Body of pancreas (tissue), 4 donors: ENCODE data around the gene ZNF586. TPM values are rescaled to one million over a fixed set of nuclear protein-coding genes. Genes with fewer than 3 reads are reported as not detected.

Source experiments
- ATAC-seq: fragments of 150-250 bp; one replicate; pipeline ENCODE4 v1.9.1; 2016
- DNase-seq, 4 donors: peaks; one replicate each; pipeline ENCODE4 v3.0.0-alpha.2; 2019
- H3K27ac ChIP-seq, 4 donors: fragments of 200-600 bp; sonication (generic); 1 replicate in 3 of 4; 2 replicates in 1 of 4; pipeline versions ENCODE4 v1.5.1 to v1.6.1; 2016 to 2019; ENCODE audit warnings: mild to moderate bottlenecking in 1 of 4, mixed read lengths in 1 of 4, moderate library complexity in 1 of 4
- H3K27me3 ChIP-seq, 2 donors: fragments of 200-600 bp; sonication (generic); one replicate each; pipeline ENCODE4 v1.6.0; 2016; ENCODE audit warnings: mild to moderate bottlenecking in 1 of 2
- H3K36me3 ChIP-seq, 2 donors: fragments of 200-600 bp; sonication (generic); replicated peaks in 1 of 2; 2 replicates each; pipeline ENCODE4 v1.5.1; 2016; ENCODE audit warnings: low read depth in 2 of 2; ENCODE audit not compliant: insufficient read depth in 1 of 2
- H3K4me1 ChIP-seq: fragments of 200-600 bp; sonication (generic); one replicate; pipeline ENCODE4 v1.6.0; 2016
- H3K4me3 ChIP-seq, 2 donors: fragments of 200-600 bp; sonication (generic); 1 replicate in 1 of 2; 2 replicates in 1 of 2; pipeline ENCODE4 v1.5.1; 2016 to 2019
- H3K9me3 ChIP-seq, 3 donors: fragments of 200-600 bp; sonication (generic); 1 replicate in 2 of 3; 2 replicates in 1 of 3; pipeline ENCODE4 v1.5.1; 2016
- CTCF ChIP-seq, 7 experiments: fragments of 450-650 bp in 4 of 7; fragments of 200-600 bp in 3 of 7; sonication (generic) in 3 of 7; IDR thresholded peaks; one replicate each; pipeline ENCODE4 v1.5.1; 2016 to 2019; ENCODE audit warnings: antibody characterized with exemption in 7 of 7
- POLR2A ChIP-seq, 3 donors: fragments of 450-650 bp; IDR thresholded peaks; one replicate each; pipeline ENCODE4 v1.6.1; 2016; ENCODE audit warnings: antibody characterized with exemption in 3 of 3, mild to moderate bottlenecking in 2 of 3
- WGBS, 2 donors: methylation state at CpG; one replicate each; pipeline ENCODE4 v1.1.5; 2017; 5-methylcytosine and 5-hydroxymethylcytosine counted together
- intact Hi-C: fragments of 100-400 bp; cut with DNase I; formaldehyde crosslinking; loops from one replicate; pipeline ENCODE4 v1.15.1; 2023
- total RNA-seq, 2 donors: library from RNA; depleted of rRNA; stranded (reverse); fragments of >200 nt; gene quantifications; one replicate each; pipeline ENCODE4 v1.1.0, GENCODE V29; 2016

The ZNF586 gene
- total RNA-seq, 2 donors from 2014 or later, result 4.2 to 33.6 TPM

DNA sequence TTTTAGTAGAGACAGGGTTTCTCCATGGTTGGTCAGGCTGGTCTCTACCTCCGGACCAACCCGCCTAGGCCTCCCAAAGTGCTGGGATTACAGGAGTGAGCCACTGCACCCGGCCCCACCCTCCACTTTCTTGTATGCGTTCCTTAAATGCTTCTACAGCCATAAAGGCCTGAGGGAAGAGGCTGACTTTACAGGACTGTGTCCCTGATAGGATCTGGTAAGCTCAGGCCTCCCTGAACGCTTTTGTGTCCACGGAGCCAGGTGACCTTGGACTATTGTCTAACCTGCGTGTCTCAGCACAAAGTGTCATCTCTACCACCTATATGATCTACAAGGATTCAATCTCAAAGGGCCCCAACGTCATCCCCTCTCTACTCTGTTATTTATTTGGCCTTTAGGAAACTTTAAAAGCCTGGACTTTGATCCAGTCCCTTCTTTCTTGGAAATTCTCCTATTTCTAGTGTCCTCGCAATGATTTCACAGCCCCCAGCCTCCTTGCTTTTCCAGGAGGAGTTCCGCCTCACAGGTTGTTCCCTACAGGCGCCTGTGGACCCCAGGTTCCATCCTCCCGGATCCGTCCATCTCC, 44.5 kb downstream of the ZNF586 start:
- H3K36me3 ChIP-seq, result no peaks in the 10 kb centered on the region
- intact Hi-C loops, result no loop called here
- H3K4me1 ChIP-seq, result peaks cover 50% of the 10 kb centered on the region
- 8 to 10% methylated on average over 11 to 12 of the region's 13 CpGs for WGBS, 2 donors
- ATAC-seq, result no peak
- no peaks in the 10 kb centered on the region for H3K9me3 ChIP-seq
- no peak for DNase-seq
- TF ChIP-seq POLR2A (IDR thresholded peaks at IDR 0.05) (no peak), CTCF (IDR thresholded peaks at IDR 0.05) (no peak)
- peak overlapping the region; percentile 79 to 89 for H3K4me3 ChIP-seq
- H3K27me3 ChIP-seq, result no peaks in the 10 kb centered on the region
- peak overlapping the region in 3 of 4 donors; percentile 69 to 82 (median 77) for H3K27ac ChIP-seq

GRCh38 chr19:57814505-57815246, 45.2 kb downstream of the ZNF586 start, which contains the start of gene ZNF552:
Gene ZNF552 (minus strand): TSS chr19:57814913. CDS start chr19:57814743, 170 bp downstream.
- ATAC-seq (peak; percentile 90), DNase-seq (peak; percentile 86 to 95 (median 90))
- Histone ChIP-seq H3K27ac (peak within 1 kb of the TSS; percentile 68 to 82 (median 73)), H3K4me3 (peak within 1 kb of the TSS; percentile 79 to 89), H3K27me3 (no peaks in the 10 kb centered on the region), H3K4me1 (peaks cover 48% of the 10 kb centered on the region), H3K36me3 (no peaks in the 10 kb centered on the region), H3K9me3 (no peaks in the 10 kb centered on the region)
- peak in 1 of 7 experiments; percentile 12 for TF ChIP-seq CTCF (IDR thresholded peaks at IDR 0.05)
- TF ChIP-seq POLR2A (IDR thresholded peaks at IDR 0.05), result peak; percentile 57 to 93 (median 90)
- 0% methylated on average over 12 to 49 of the region's 50 CpGs for WGBS, 2 donors
- intact Hi-C loops, result no loop called here

- Histone ChIP-seq H3K9me3 (no peaks in the 10 kb centered on the region), H3K27me3 (no peaks in the 10 kb centered on the region), H3K36me3 (no peaks in the 10 kb centered on the region), H3K27ac (peak overlapping the region; percentile 32 to 82 (median 73)), H3K4me3 (no peak overlapping the region), H3K4me1 (peaks cover 43% of the 10 kb centered on the region)
- TF ChIP-seq POLR2A (IDR thresholded peaks at IDR 0.05), result no peak
- TF ChIP-seq CTCF (IDR thresholded peaks at IDR 0.05), result no peak
- intact Hi-C loops, result no loop called here
- ATAC-seq (no peak), DNase-seq (peak in 1 of 4 donors; percentile 33)
- 45 to 51% methylated on average over 14 to 17 of the region's 17 CpGs for WGBS, 2 donors
These were observed 46.0 kb downstream of the ZNF586 start for GRCh38 chr19:57815247-57816075.

DNA sequence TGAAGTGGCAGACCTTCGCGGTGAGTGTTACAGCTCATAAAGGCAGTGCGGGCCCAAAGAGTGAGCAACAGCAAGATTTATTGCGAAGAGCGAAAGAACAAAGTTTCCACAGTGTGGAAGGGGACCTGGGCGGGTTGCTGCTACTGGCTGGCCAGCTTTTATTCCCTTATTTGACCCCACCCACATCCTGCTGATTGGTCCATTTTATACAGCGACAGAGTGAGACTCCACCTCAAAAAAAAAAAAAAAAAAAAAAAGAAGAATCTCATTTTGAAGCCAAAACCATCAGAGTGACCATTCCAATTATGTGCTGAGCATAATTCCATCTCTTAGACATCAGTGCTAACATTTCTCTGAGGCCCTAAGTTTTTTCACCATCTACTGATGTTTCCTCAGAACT, 47.2 kb downstream of the ZNF586 start:
- Histone ChIP-seq H3K9me3 (no peaks in the 10 kb centered on the region), H3K27ac (peak overlapping the region in 3 of 4 donors; percentile 69 to 82 (median 77)), H3K4me1 (peaks cover 48% of the 10 kb centered on the region), H3K36me3 (no peaks in the 10 kb centered on the region), H3K27me3 (no peaks in the 10 kb centered on the region), H3K4me3 (no peak overlapping the region)
- intact Hi-C loops, result no loop called here
- WGBS, 2 donors, result 69 to 72% methylated on average over 7 of the region's 7 CpGs
- ATAC-seq (no peak), DNase-seq (peak in 2 of 4 donors; percentile 29 to 32)
- no peak for TF ChIP-seq CTCF (IDR thresholded peaks at IDR 0.05)
- peak in 2 of 3 donors; percentile 20 to 39 for TF ChIP-seq POLR2A (IDR thresholded peaks at IDR 0.05)
